Large intestine (tissue), 3 donors: ENCODE results near the gene RPH3AL. TPM values are rescaled to one million over a fixed set of nuclear protein-coding genes. Genes with fewer than 3 reads are reported as not detected.
"Not testable (repeated sequence)": the region's sequence is repeated elsewhere in the genome, so short reads cannot be mapped to it uniquely, and the experiment has no call there.

Experiments used
- DNase-seq, 2 donors: peaks; one replicate each; pipeline versions ENCODE4 v3.0.0 to v3.0.0-alpha.2; 2013
- H3K27ac ChIP-seq: one replicate; pipeline ENCODE4 v1.5.1; 2013; ENCODE audit warnings: low read length
- H3K27me3 ChIP-seq: 2 replicates; pipeline ENCODE4 v1.6.1; 2013; ENCODE audit warnings: low read length; ENCODE audit not compliant: control insufficient read depth, insufficient read depth
- H3K36me3 ChIP-seq: 2 replicates; pipeline ENCODE4 v1.6.1; 2013; ENCODE audit warnings: low read length; ENCODE audit not compliant: control insufficient read depth, insufficient read depth
- H3K4me1 ChIP-seq: one replicate; pipeline ENCODE4 v1.6.1; 2013; ENCODE audit warnings: low read length; ENCODE audit not compliant: control insufficient read depth, insufficient read depth
- H3K4me3 ChIP-seq: one replicate; pipeline ENCODE4 v1.5.1; 2013; ENCODE audit warnings: low read length
- H3K9me3 ChIP-seq: one replicate; pipeline ENCODE4 v1.6.1; 2013; ENCODE audit warnings: mild to moderate bottlenecking, low read depth, low read length, moderate library complexity; ENCODE audit not compliant: control insufficient read depth
- WGBS: methylation state at CpG from one replicate; pipeline ENCODE4 v1.1.5; 2013; ENCODE audit warnings: low lambda C conversion rate; ENCODE audit not compliant: insufficient coverage; 5-methylcytosine and 5-hydroxymethylcytosine counted together
- polyA plus RNA-seq: library from polyadenylated mRNA; unstranded; fragments of 120-200 nt; gene quantifications from one replicate; pipeline ENCODE4 v1.2.1, GENCODE V29; 2013

Gene RPH3AL
- polyA plus RNA-seq, 1 donor, result 8.2 TPM

DNA sequence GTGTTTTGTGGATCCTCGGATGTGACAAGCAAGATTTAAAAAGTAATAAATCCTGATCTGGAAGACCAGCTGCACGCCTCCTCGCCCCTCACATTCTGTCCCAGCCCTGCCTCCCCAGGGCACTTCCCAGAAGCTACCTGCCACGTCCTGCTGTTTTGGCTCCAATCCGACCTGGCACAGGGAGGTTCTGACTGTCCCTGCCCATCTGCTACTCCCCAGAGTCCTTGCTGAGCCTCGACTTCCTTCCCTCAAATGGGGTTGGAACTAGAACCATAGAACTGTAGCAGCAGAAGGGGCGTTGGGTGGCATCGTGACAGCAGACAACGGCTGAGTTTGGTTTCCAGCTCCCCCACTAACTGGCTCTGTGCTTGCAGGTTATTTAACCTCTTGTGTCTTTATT lies 71.7 kb downstream of the RPH3AL start:
- Histone ChIP-seq H3K4me3 (no peak overlapping the region), H3K9me3 (no peaks in the 10 kb centered on the region), H3K4me1 (no peaks in the 10 kb centered on the region), H3K27ac (no peak overlapping the region), H3K36me3 (no peaks in the 10 kb centered on the region), H3K27me3 (no peaks in the 10 kb centered on the region)
- no CpG with 5 or more reads among the region's 9 CpGs for WGBS
- no peak for DNase-seq

DNA sequence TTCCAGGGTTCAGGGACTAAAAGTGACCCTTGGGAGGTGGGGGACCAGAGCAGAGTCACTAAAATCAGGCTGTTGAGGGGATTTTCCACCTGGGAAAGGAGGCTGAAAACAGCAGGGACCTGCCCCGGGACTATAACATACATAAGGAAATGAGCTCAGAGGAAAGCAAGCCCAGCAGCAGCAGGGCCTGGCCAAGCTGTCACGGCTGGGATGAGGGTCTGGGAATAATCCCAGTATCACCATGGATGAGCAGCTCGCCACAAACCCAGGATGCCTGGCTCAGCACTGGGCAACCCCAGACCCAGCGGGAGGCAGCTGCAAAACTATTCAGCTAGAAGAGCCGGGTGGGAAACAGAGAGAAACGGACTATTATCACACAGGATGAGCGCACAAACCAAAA lies 72.4 kb downstream of the RPH3AL start:
- Histone ChIP-seq H3K9me3 (no peaks in the 10 kb centered on the region), H3K27me3 (no peaks in the 10 kb centered on the region), H3K4me3 (no peak overlapping the region), H3K27ac (no peak overlapping the region), H3K4me1 (no peaks in the 10 kb centered on the region), H3K36me3 (no peaks in the 10 kb centered on the region)
- DNase-seq, result no peak
- no CpG with 5 or more reads among the region's 7 CpGs for WGBS

DNA sequence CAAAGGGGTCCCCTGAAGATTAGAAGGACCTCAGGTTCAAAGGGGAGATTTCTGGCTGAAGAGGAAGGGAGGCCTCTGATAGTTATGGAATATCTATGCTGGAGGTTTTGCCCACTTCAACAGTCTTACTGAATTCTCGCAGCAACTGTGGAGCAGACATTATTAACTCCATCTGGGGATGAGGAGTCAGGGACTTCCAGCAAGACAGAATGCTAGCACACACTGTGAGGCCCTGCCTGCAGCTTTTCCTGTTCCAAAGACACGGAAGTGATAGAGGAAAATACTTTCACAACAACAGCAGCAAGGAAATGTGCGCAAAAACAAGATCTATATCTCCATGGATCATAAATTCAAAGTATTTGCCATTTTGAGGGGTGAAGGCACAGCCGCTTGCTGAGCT lies 72.8 kb downstream of the RPH3AL start:
- no peaks in the 10 kb centered on the region for H3K27me3 ChIP-seq
- no CpG with 5 or more reads among the region's 4 CpGs for WGBS
- H3K4me3 ChIP-seq, result no peak overlapping the region
- no peaks in the 10 kb centered on the region for H3K36me3 ChIP-seq
- no peak overlapping the region for H3K27ac ChIP-seq
- H3K4me1 ChIP-seq, result no peaks in the 10 kb centered on the region
- H3K9me3 ChIP-seq, result no peaks in the 10 kb centered on the region
- no peak for DNase-seq

DNA sequence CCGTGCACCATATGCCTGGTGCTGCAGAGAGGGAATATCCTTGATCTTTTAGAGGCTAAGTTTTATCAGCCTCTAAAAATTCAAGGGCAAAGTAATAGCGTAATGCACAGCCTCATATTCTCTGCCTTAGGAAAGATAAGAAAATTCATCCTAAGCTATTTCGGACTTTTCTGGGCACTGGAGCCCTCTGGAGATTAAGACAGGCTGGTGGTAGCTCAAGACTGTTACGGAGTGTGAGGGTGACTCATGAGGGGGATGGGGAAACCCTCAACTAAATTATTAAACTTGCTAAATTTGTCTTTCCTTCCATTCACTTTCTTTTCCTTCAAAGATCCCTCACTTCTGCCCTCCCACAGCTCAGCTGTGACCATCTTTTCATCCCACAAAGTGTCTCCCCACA lies 73.3 kb downstream of the RPH3AL start:
- no peaks in the 10 kb centered on the region for H3K4me1 ChIP-seq
- no CpG with 5 or more reads among the region's 4 CpGs for WGBS
- no peak overlapping the region for H3K27ac ChIP-seq
- no peak for DNase-seq
- no peaks in the 10 kb centered on the region for H3K27me3 ChIP-seq
- no peaks in the 10 kb centered on the region for H3K9me3 ChIP-seq
- H3K36me3 ChIP-seq, result no peaks in the 10 kb centered on the region
- H3K4me3 ChIP-seq, result no peak overlapping the region

DNA sequence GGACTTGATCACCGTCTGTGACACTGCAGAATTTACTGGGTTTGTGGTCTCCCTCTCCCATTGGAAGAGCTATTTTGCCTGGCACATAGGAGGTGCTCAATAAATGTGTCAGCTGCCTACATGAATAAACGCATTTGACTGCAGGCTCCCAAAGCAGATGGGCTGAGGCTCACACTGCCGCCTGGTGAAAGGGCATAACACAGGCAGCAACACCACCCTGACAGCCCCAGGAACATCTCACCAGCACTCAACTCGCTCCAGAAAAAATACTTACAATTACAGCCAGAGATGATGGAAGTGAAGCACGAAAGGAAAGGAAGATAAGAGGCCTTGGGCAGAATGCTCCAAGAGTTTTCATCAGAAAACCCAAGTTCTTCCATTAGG lies 73.9 kb downstream of the RPH3AL start:
- WGBS, result no CpG with 5 or more reads among the region's 5 CpGs
- no peaks in the 10 kb centered on the region for H3K36me3 ChIP-seq
- no peak overlapping the region for H3K4me3 ChIP-seq
- H3K9me3 ChIP-seq, result no peaks in the 10 kb centered on the region
- no peak overlapping the region for H3K27ac ChIP-seq
- no peaks in the 10 kb centered on the region for H3K4me1 ChIP-seq
- no peak for DNase-seq
- H3K27me3 ChIP-seq, result no peaks in the 10 kb centered on the region

DNA sequence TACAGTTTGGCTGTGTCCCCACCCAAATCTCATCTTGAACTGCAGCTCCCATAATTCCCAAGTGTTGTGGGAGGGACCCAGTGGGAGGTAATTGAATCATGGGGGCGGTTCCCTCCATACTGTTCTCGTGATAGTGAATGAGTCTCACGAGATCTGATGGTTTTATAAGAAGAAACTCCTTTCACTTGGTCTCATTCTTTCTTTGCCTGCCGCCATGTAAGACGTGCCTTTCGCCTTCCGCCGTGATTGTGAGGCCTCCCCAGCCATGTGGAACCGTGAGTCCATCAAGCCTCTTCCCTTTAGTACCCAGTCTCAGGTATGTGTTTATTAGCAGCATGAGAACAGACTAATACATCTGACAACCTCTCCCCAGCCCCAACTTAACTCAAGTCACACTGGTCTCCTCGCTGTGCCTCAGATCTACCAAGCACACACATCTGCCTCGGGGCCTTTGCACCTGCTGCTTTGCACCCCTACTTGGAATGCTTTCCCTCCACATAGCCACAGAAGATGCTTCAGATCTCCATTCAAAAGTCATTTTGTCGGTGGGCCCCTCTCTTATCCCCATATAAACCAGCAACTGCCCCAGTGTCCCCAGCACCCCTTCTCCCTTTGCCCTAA lies 74.4 kb downstream of the RPH3AL start:
- Histone ChIP-seq H3K36me3 (no peaks in the 10 kb centered on the region), H3K4me3 (no peak overlapping the region), H3K27ac (no peak overlapping the region), H3K4me1 (no peaks in the 10 kb centered on the region), H3K27me3 (no peaks in the 10 kb centered on the region), H3K9me3 (no peaks in the 10 kb centered on the region)
- whole genome bisulfite sequencing, result 100% methylated on average over 5 of the region's 12 CpGs
- DNase-seq, result no peak

DNA sequence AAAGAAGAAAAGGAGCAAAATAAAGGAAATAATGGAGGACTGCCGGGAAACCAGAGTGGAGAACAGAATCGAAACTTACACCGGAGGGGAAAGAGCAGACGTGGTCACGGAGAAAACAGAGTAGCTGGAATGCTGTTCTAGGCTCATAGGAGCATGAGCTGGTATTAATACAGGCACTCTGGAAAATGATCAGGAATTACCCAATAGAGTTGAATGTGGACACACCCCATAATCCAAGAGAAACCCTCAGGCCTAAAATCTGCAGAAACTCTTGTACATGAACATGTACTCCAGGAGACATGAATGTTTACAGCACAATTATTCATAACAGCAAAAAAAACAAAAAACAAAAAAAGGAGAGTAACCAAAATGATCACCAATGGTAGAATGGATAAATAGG lies 77.7 kb downstream of the RPH3AL start:
- Histone ChIP-seq H3K27ac (no peak overlapping the region), H3K27me3 (no peaks in the 10 kb centered on the region), H3K4me3 (no peak overlapping the region), H3K4me1 (no peaks in the 10 kb centered on the region), H3K36me3 (no peaks in the 10 kb centered on the region), H3K9me3 (no peaks in the 10 kb centered on the region)
- no peak for DNase-seq
- 95% methylated on average over 3 of the region's 5 CpGs for WGBS

DNA sequence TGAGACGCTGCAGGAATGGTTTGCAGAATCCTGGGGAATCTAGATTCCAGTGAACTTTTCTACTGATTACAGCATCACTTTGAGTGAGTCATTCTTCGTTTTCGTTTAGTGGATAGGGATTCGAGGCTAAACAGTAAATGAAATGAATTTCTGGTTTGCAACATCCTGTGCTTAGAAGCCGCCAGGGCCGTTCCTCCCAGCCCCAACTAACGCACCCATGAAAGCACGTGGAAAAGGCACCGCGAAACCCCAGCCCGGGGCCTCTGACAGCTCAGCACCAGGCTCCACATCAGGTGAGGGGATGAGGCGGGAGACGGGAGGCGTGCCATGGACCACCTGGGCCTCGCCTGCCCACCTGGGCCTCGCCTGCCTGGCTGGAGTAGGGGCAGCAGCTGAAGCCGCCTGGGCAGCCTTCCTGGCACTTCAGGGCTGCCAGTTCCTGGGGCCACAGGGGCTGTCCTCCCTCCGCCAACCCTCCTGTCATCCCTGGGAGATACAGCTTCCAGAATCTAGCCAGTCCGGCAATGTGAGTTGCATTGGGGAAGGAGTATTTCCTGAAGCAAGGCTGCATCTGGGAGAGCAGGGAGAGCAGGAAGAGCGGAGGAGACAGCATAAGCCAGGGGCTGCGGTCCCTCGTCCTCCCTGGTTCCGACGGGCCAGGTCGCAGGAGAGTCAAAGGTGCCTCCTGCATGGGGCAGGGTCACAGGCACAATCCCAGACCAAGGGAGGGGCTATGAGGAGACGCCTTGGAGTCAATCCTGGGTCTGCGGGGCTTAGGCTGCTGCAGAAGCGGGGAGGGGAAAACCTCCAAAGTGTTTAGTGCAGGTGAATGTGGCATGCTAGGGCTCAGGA lies 78.4 kb downstream of the RPH3AL start:
- H3K9me3 ChIP-seq, result no peaks in the 10 kb centered on the region
- H3K4me1 ChIP-seq, result no peaks in the 10 kb centered on the region
- WGBS, result 100% methylated on average over 1 of the region's 28 CpGs
- no peak overlapping the region for H3K27ac ChIP-seq
- no peak for DNase-seq
- H3K27me3 ChIP-seq, result no peaks in the 10 kb centered on the region
- no peak overlapping the region for H3K4me3 ChIP-seq
- no peaks in the 10 kb centered on the region for H3K36me3 ChIP-seq

DNA sequence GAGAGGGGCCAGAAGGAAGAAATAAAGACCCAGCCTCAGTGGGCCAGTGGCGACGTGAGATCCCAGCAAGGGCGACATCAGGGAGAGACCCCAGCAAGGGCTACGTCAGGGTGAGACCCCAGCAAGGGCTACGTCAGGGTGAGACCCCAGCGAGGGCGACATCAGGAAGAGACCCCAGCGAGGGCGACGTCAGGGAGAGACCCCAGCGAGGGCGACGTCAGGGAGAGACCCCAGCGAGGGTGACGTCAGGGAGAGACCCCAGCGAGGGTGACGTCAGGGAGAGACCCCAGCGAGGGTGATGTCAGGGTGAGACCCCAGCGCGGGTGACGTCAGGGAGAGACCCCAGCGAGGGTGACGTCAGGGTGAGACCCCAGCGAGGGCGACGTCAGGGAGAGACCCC lies 79.8 kb downstream of the RPH3AL start:
- H3K36me3 ChIP-seq, H3K9me3 ChIP-seq, H3K27me3 ChIP-seq, H3K4me3 ChIP-seq, H3K27ac ChIP-seq, H3K4me1 ChIP-seq, DNase-seq: not testable (repeated sequence)
- WGBS, result no CpG with 5 or more reads among the region's 26 CpGs

DNA sequence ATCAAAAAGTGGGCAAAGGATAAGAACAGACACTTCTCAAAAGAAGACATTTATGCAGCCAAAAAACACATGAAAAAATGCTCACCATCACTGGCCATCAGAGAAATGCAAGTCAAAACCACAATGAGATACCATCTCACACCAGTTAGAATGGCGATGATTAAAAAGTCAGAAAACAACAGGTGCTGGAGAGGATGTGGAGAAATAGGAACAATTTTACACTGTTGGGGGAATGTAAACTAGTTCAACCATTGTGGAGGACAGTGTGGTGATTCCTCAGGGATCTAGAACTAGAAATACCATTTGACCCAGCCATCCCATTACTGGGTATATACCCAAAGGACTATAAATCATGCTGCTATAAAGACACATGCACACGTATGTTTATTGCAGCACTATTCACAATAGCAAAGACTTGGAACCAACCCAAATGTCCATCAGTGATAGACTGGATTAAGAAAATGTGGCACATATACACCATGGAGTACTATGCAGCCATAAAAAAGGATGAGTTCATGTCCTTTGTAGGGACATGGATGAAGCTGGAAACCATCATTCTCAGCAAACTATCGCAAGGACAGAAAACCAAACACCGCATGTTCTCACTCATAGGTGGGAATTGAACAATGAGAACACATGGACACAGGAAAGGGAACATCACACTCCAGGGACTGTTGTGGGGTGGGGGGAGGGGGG lies 80.5 kb downstream of the RPH3AL start:
- DNase-seq, H3K4me3 ChIP-seq, H3K27me3 ChIP-seq, H3K4me1 ChIP-seq, H3K9me3 ChIP-seq, H3K27ac ChIP-seq, H3K36me3 ChIP-seq: not testable (repeated sequence)
- no CpG with 5 or more reads among the region's 4 CpGs for WGBS
